GM23338 (cell line): ENCODE results near the gene UBASH3B. TPM values are rescaled to one million over a fixed set of nuclear protein-coding genes. Genes with fewer than 3 reads are reported as not detected.

Experiments
- ATAC-seq: fragments of 200-7000 bp; cut with Tn5 transposase; 3 replicates; pipeline ENCODE4 v1.9.1; 2020
- DNase-seq: peaks from one replicate; pipeline ENCODE4 v3.0.0-alpha.2; 2015; ENCODE audit warnings: low spot score
- H2AFZ ChIP-seq: fragments of 200-600 bp; sonication (generic); 2 replicates; pipeline ENCODE4 v1.8.0; 2016; ENCODE audit warnings: antibody characterized with exemption, mild to moderate bottlenecking, moderate library complexity
- H3F3A ChIP-seq: fragments of 200-600 bp; sonication (generic); replicated peaks from 2 replicates; pipeline ENCODE4 v1.8.0; 2017; ENCODE audit warnings: antibody characterized with exemption, mixed run types, low read depth
- H3K27ac ChIP-seq: fragments of 200-600 bp; sonication (generic); 2 replicates; pipeline ENCODE4 v1.6.1; 2016; ENCODE audit warnings: low read depth
- H3K27me3 ChIP-seq: fragments of 200-600 bp; sonication (generic); 2 replicates; pipeline ENCODE4 v1.8.0; 2016; ENCODE audit warnings: mild to moderate bottlenecking, mixed run types, moderate library complexity; ENCODE audit not compliant: insufficient read depth
- H3K36me3 ChIP-seq: fragments of 200-600 bp; sonication (generic); 2 replicates; pipeline ENCODE4 v1.8.0; 2016; ENCODE audit warnings: mild to moderate bottlenecking; ENCODE audit not compliant: insufficient read depth
- H3K4me1 ChIP-seq: fragments of 200-600 bp; sonication (generic); 2 replicates; pipeline ENCODE4 v1.8.0; 2016; ENCODE audit warnings: mild to moderate bottlenecking, moderate library complexity; ENCODE audit not compliant: insufficient read depth
- H3K4me2 ChIP-seq: fragments of 200-600 bp; sonication (generic); 2 replicates; pipeline ENCODE4 v1.7.1; 2017; ENCODE audit warnings: mixed run types
- H3K4me3 ChIP-seq: fragments of 200-600 bp; sonication (generic); 2 replicates; pipeline ENCODE4 v1.6.1; 2016; ENCODE audit warnings: mixed run types
- H3K79me2 ChIP-seq: fragments of 200-600 bp; sonication (generic); replicated peaks from 2 replicates; pipeline ENCODE4 v1.8.0; 2017; ENCODE audit warnings: mild to moderate bottlenecking; ENCODE audit not compliant: insufficient read depth
- H3K9me2 ChIP-seq: fragments of 200-600 bp; sonication (generic); 2 replicates; pipeline ENCODE4 v1.8.0; 2017; ENCODE audit not compliant: insufficient read depth
- H4K20me1 ChIP-seq: fragments of 200-600 bp; sonication (generic); replicated peaks from 2 replicates; pipeline ENCODE4 v1.8.0; 2017; ENCODE audit warnings: mild to moderate bottlenecking; ENCODE audit not compliant: insufficient read depth
- H3K27ac Mint-ChIP-seq: 2 replicates; pipeline ENCODE4 v1.8.0; 2020; ENCODE audit warnings: inconsistent platforms, mild to moderate bottlenecking, moderate library complexity, mixed read lengths
- H3K27me3 Mint-ChIP-seq: 3 replicates; pipeline ENCODE4 v1.8.0; 2022; ENCODE audit warnings: low read depth, mild to moderate bottlenecking, moderate library complexity, mixed read lengths, inconsistent platforms; ENCODE audit not compliant: insufficient read depth, poor library complexity
- H3K36me3 Mint-ChIP-seq: 3 replicates; pipeline ENCODE4 v1.8.0; 2021; ENCODE audit warnings: low read depth, mild to moderate bottlenecking, inconsistent platforms, moderate library complexity, mixed read lengths
- H3K4me1 Mint-ChIP-seq: 3 replicates; pipeline ENCODE4 v1.8.0; 2020; ENCODE audit warnings: mild to moderate bottlenecking, inconsistent platforms, mixed read lengths
- H3K4me3 Mint-ChIP-seq: 3 replicates; pipeline ENCODE4 v1.8.0; 2021; ENCODE audit warnings: moderate library complexity, mild to moderate bottlenecking, inconsistent platforms, mixed read lengths
- H3K9me3 Mint-ChIP-seq: 3 replicates; pipeline ENCODE4 v1.8.0; 2020; ENCODE audit warnings: moderate library complexity, mild to moderate bottlenecking, inconsistent platforms, mixed read lengths
- CTCF ChIP-seq, 2 experiments: fragments of 200-600 bp in 1 of 2; sonication (generic) in 1 of 2; conservative IDR thresholded peaks; 2 replicates each; pipeline versions ENCODE4 v1.5.1 to v1.6.1; 2016 to 2017; ENCODE audit warnings: antibody characterized with exemption in 2 of 2, low read depth in 2 of 2, mild to moderate bottlenecking in 2 of 2, moderate library complexity in 1 of 2
- NANOG ChIP-seq: IDR thresholded peaks from 2 replicates; pipeline ENCODE4 v1.6.1; 2016; ENCODE audit warnings: antibody characterized with exemption, borderline replicate concordance
- POLR2AphosphoS5 ChIP-seq: IDR thresholded peaks from 2 replicates; pipeline ENCODE4 v1.6.1; 2016; ENCODE audit warnings: antibody characterized with exemption, low read depth
- ZNF331 ChIP-seq: fragments of 250-450 bp; sonication (Bioruptor Pico); IDR thresholded peaks from 2 replicates; pipeline ENCODE4 v1.5.0; 2020; ENCODE audit warnings: low read depth, mild to moderate bottlenecking, moderate library complexity
- ZNF462 ChIP-seq: fragments of 250-450 bp; sonication (Bioruptor Pico); IDR thresholded peaks from 2 replicates; pipeline ENCODE4 v1.5.0; 2020; ENCODE audit warnings: mild to moderate bottlenecking, moderate library complexity
- polyA plus RNA-seq: library from polyadenylated mRNA; unstranded; fragments of >200 nt; fragmentation: Nextera tagmentation; extraction: Ambion mirVana; gene quantifications from 2 replicates; pipeline ENCODE4 v1.2.1, GENCODE V29; 2016
- total RNA-seq: library from RNA; depleted of rRNA; stranded (reverse); fragments of >200 nt; shearing (Covaris generic); gene quantifications from 2 replicates; pipeline ENCODE4 v1.2.3, GENCODE V29; 2014

The UBASH3B gene
- total and polyA plus RNA-seq, 2 experiments from 2014 or later: 2.1 to 12.0 TPM

- no peak for TF ChIP-seq ZNF462
- no peak for TF ChIP-seq NANOG
Observed at GRCh38 chr11:122664188-122664587, 8.7 kb downstream of the UBASH3B start (continued).

GRCh38 chr11:122665861-122666260, 10.3 kb downstream of the UBASH3B start:
- no peaks in the 10 kb centered on the region for H3F3A ChIP-seq
- no peak for DNase-seq
- no peaks in the 10 kb centered on the region for H3K4me1 ChIP-seq
- no peaks in the 10 kb centered on the region for H3K9me2 ChIP-seq
- Mint-ChIP-seq H3K9me3 (peaks cover 5% of the 10 kb centered on the region; the same call in 1 of the 3 replicates), H3K27ac (no peak overlapping the region), H3K4me3 (no peak overlapping the region), H3K4me1 (no peaks in the 10 kb centered on the region), H3K27me3 (no peaks in the 10 kb centered on the region), H3K36me3 (peaks cover 4% of the 10 kb centered on the region; the same call in 1 of the 3 replicates)
- no peaks in the 10 kb centered on the region for H4K20me1 ChIP-seq
- no peak overlapping the region for H3K27ac ChIP-seq
- no peak overlapping the region for H3K4me3 ChIP-seq
- no peaks in the 10 kb centered on the region for H3K79me2 ChIP-seq
- H2AFZ ChIP-seq: no peak overlapping the region
- H3K27me3 ChIP-seq: no peaks in the 10 kb centered on the region
- no peaks in the 10 kb centered on the region for H3K36me3 ChIP-seq
- H3K4me2 ChIP-seq: no peak overlapping the region
- no peak for ATAC-seq
- TF ChIP-seq ZNF462 (no peak), POLR2AphosphoS5 (no peak), CTCF (conservative IDR thresholded peaks at IDR 0.05; ENCODE audit: low read depth in 2 of 2) (no peak), ZNF331 (CRISPR knock-in tag) (no peak)
